ENCODE data around the gene C5orf34.
"Not testable (repeated sequence)": the region's sequence is repeated elsewhere in the genome, so short reads cannot be mapped to it uniquely, and the experiment has no call there.

C5orf34 gene

GRCh38 chr5:43530648-43531047, 15.7 kb upstream of the C5orf34 start:
- no peak for DNase-seq
- intact Hi-C loops (cut with DNase I), result no loop called here

GRCh38 chr5:43523662-43524072, 8.7 kb upstream of the C5orf34 start:
- DNase-seq, result no peak
- intact Hi-C loops (cut with DNase I), result no loop called here

- intact Hi-C loops (cut with DNase I), result no loop called here
- DNase-seq, result no peak
These were observed 5.7 kb upstream of the C5orf34 start for GRCh38 chr5:43520615-43521014.

GRCh38 chr5:43515678-43516048, 715 bp upstream of the C5orf34 start:
- peak in 2 of 42 donors; percentile 1 to 4 for DNase-seq
- intact Hi-C loops (cut with DNase I), result no loop called here

GRCh38 chr5:43514471-43514815, 505 bp downstream of the C5orf34 start:
- intact Hi-C loops (cut with DNase I), result no loop called here
- peak in 6 of 42 donors; percentile 1 to 32 (median 12) for DNase-seq

GRCh38 chr5:43514025-43514424, 923 bp downstream of the C5orf34 start:
- intact Hi-C loops (cut with DNase I), result no loop called here

GRCh38 chr5:43511062-43511461, 3.9 kb downstream of the C5orf34 start:
- intact Hi-C loops (cut with DNase I); DNase-seq: not testable (repeated sequence)

More at GRCh38 chr5:43514025-43514424, 923 bp downstream of the C5orf34 start:
- DNase-seq, result no peak

- intact Hi-C loops (cut with DNase I), result no loop called here
- DNase-seq, result no peak
These were observed 16.4 kb downstream of the C5orf34 start for GRCh38 chr5:43498581-43498980.

- DNase-seq, result no peak
- intact Hi-C loops (cut with DNase I), result no loop called here
These were observed 17.4 kb downstream of the C5orf34 start for GRCh38 chr5:43497311-43498104.

- no peak for DNase-seq
- intact Hi-C loops (cut with DNase I), result no loop called here
These were observed 23.6 kb downstream of the C5orf34 start for GRCh38 chr5:43491326-43491725.

- no peak for DNase-seq
- intact Hi-C loops (cut with DNase I), result loop anchor here (10.0 kb wide), 1 partner anchor 172 kb away; the partner anchor contains the start of gene HMGCS1
These were observed 28.6 kb downstream of the C5orf34 start for GRCh38 chr5:43486353-43486752.

GRCh38 chr5:43485406-43485805, 29.5 kb downstream of the C5orf34 start:
- DNase-seq, result no peak
- intact Hi-C loops (cut with DNase I), result loop anchor here (10.0 kb wide), 1 partner anchor 171 kb away; the partner anchor contains the start of gene HMGCS1

GRCh38 chr5:43484106-43484849, 30.7 kb downstream of the C5orf34 start:
- peak; percentile 67 to 93 (median 84) for DNase-seq
- intact Hi-C loops (cut with DNase I), result loop anchor here (5.0 to 10.0 kb wide), 2 partner anchors 73 to 169 kb away; partner anchors contain the start of genes HMGCS1 and PAIP1

GRCh38 chr5:43483298-43484105, 31.4 kb downstream of the C5orf34 start, which contains the start of gene TMEM267:
Gene TMEM267, minus strand, starts transcription at chr5:43483865. Its CDS starts 29,896 bp downstream, at chr5:43453969.
- intact Hi-C loops (cut with DNase I), result loop anchor here (5.0 to 10.0 kb wide), 2 partner anchors 74 to 169 kb away; partner anchors contain the start of genes HMGCS1 and PAIP1
- DNase-seq, result peak; percentile 79 to 97 (median 92)

GRCh38 chr5:43482490-43483297, 32.3 kb downstream of the C5orf34 start:
- intact Hi-C loops (cut with DNase I), result loop anchor here (5.0 to 10.0 kb wide), 2 partner anchors 75 to 168 kb away; partner anchors contain the start of genes HMGCS1 and PAIP1
- DNase-seq, result no peak

- DNase-seq, result no peak
- intact Hi-C loops (cut with DNase I), result no loop called here
These were observed 45.1 kb downstream of the C5orf34 start for GRCh38 chr5:43469671-43470391.

GRCh38 chr5:43467100-43467499, 47.8 kb downstream of the C5orf34 start:
- intact Hi-C loops (cut with DNase I), result no loop called here
- no peak for DNase-seq

- DNase-seq; intact Hi-C loops (cut with DNase I): not testable (repeated sequence)
These were observed 49.5 kb downstream of the C5orf34 start for GRCh38 chr5:43465455-43465854.
